Measurements from ENCODE around the gene MSI2. TPM values are rescaled to one million over a fixed set of nuclear protein-coding genes. Genes with fewer than 3 reads are reported as not detected.

MSI2 gene
- total RNA-seq, 2 donors from 2014 or later, result 53.1 to 74.0 TPM

DNA sequence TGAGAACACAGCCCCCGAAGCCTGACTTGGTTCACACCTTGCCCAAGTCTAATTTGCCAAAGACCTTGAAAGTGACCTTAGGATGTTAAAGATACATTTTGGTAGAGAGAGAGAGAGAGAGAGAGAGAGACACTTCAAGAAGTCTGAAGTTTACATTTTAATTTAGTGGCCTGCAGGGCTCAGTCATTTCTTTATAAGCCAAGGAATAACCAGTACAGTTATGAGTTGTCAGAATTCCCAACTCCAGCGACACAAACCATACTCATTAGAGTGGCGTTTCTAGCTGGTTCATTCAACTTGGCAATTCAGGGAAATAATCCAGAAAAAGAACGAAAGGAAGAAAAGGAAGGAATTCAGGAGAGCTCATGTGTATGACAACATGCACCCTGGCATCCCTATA is 284.7 kb downstream of the MSI2 start:
- Histone ChIP-seq H3K4me1 (replicated peaks) (peaks cover 2% of the 10 kb centered on the region), H3K27me3 (replicated peaks; ENCODE audit: insufficient read depth) (no peaks in the 10 kb centered on the region), H3K4me3 (no peak overlapping the region), H3K36me3 (no peaks in the 10 kb centered on the region), H3K27ac (no peak overlapping the region), H3K9me3 (no peaks in the 10 kb centered on the region)
- no peak for DNase-seq (ENCODE audit: low spot score)
- TF ChIP-seq POLR2A (IDR thresholded peaks at IDR 0.05) (no peak), POLR2AphosphoS5 (IDR thresholded peaks at IDR 0.05) (no peak)
- TF ChIP-seq, protein P1, sequence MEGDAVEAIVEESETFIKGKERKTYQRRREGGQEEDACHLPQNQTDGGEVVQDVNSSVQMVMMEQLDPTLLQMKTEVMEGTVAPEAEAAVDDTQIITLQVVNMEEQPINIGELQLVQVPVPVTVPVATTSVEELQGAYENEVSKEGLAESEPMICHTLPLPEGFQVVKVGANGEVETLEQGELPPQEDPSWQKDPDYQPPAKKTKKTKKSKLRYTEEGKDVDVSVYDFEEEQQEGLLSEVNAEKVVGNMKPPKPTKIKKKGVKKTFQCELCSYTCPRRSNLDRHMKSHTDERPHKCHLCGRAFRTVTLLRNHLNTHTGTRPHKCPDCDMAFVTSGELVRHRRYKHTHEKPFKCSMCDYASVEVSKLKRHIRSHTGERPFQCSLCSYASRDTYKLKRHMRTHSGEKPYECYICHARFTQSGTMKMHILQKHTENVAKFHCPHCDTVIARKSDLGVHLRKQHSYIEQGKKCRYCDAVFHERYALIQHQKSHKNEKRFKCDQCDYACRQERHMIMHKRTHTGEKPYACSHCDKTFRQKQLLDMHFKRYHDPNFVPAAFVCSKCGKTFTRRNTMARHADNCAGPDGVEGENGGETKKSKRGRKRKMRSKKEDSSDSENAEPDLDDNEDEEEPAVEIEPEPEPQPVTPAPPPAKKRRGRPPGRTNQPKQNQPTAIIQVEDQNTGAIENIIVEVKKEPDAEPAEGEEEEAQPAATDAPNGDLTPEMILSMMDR (IDR thresholded peaks at IDR 0.05), result no peak
- WGBS, result 79% methylated on average over 4 of the region's 4 CpGs
- intact Hi-C loops (cut with DNase I), result no loop called here

GRCh38 chr17:57541472-57542394 is 285.4 kb downstream of the MSI2 start:
- DNase-seq (ENCODE audit: low spot score), result no peak
- intact Hi-C loops (cut with DNase I), result no loop called here
- WGBS, result 82% methylated on average over 17 of the region's 17 CpGs
- Histone ChIP-seq H3K27ac (no peak overlapping the region), H3K27me3 (replicated peaks; ENCODE audit: insufficient read depth) (no peaks in the 10 kb centered on the region), H3K36me3 (no peaks in the 10 kb centered on the region), H3K4me3 (no peak overlapping the region), H3K9me3 (no peaks in the 10 kb centered on the region), H3K4me1 (replicated peaks) (peaks cover 2% of the 10 kb centered on the region)
- TF ChIP-seq, protein P1 (IDR thresholded peaks at IDR 0.05), result no peak
- TF ChIP-seq POLR2AphosphoS5 (IDR thresholded peaks at IDR 0.05) (no peak), POLR2A (IDR thresholded peaks at IDR 0.05) (no peak)

GRCh38 chr17:57542510-57542909 is 286.2 kb downstream of the MSI2 start:
- Histone ChIP-seq H3K27ac (no peak overlapping the region), H3K27me3 (replicated peaks; ENCODE audit: insufficient read depth) (no peaks in the 10 kb centered on the region), H3K4me3 (no peak overlapping the region), H3K4me1 (replicated peaks) (peaks cover 2% of the 10 kb centered on the region), H3K9me3 (no peaks in the 10 kb centered on the region), H3K36me3 (no peaks in the 10 kb centered on the region)
- TF ChIP-seq POLR2AphosphoS5 (IDR thresholded peaks at IDR 0.05) (no peak), POLR2A (IDR thresholded peaks at IDR 0.05) (no peak)
- TF ChIP-seq, protein P1 (IDR thresholded peaks at IDR 0.05), result no peak
- 74% methylated on average over 4 of the region's 4 CpGs for WGBS
- DNase-seq (ENCODE audit: low spot score), result no peak
- intact Hi-C loops (cut with DNase I), result no loop called here

GRCh38 chr17:57543230-57543629 is 286.9 kb downstream of the MSI2 start:
- no peaks in the 10 kb centered on the region for H3K36me3 ChIP-seq
- DNase-seq (ENCODE audit: low spot score), result no peak
- no peak overlapping the region for H3K4me3 ChIP-seq
- H3K9me3 ChIP-seq, result no peaks in the 10 kb centered on the region
- TF ChIP-seq, protein P1 (IDR thresholded peaks at IDR 0.05), result no peak
- TF ChIP-seq POLR2A (IDR thresholded peaks at IDR 0.05) (no peak), POLR2AphosphoS5 (IDR thresholded peaks at IDR 0.05) (no peak)
- no peak overlapping the region for H3K27ac ChIP-seq
- peaks cover 2% of the 10 kb centered on the region for H3K4me1 ChIP-seq (replicated peaks)
- no peaks in the 10 kb centered on the region for H3K27me3 ChIP-seq (replicated peaks; ENCODE audit: insufficient read depth)
- intact Hi-C loops (cut with DNase I), result no loop called here
- WGBS, result 91% methylated on average over 4 of the region's 4 CpGs

DNA sequence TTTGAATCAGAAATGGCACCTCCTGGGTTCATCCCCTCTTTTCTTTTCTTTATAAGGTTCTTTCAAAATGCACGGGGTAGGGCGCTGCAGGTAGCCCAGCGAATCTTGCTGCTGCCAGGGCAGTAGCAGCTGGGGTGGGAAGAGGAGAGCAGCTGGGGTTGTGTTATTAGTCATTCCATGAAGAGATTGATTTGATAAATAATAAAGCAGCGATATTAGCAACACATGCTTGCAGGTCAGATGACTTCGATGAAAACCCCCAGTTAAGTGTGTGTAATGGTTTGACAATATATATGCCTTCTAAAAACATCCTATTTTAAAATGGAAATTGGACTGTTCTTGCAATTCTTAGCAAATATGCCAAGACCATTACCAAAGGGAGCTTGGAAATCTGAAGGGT is 288.1 kb downstream of the MSI2 start:
- Histone ChIP-seq H3K9me3 (no peaks in the 10 kb centered on the region), H3K36me3 (no peaks in the 10 kb centered on the region), H3K4me3 (no peak overlapping the region), H3K27ac (no peak overlapping the region), H3K4me1 (replicated peaks) (no peaks in the 10 kb centered on the region), H3K27me3 (replicated peaks; ENCODE audit: insufficient read depth) (no peaks in the 10 kb centered on the region)
- no peak for DNase-seq (ENCODE audit: low spot score)
- TF ChIP-seq, protein P1 (IDR thresholded peaks at IDR 0.05), result no peak
- TF ChIP-seq POLR2AphosphoS5 (IDR thresholded peaks at IDR 0.05) (no peak), POLR2A (IDR thresholded peaks at IDR 0.05) (no peak)
- WGBS, result 81% methylated on average over 5 of the region's 5 CpGs
- intact Hi-C loops (cut with DNase I), result no loop called here
